Calu3 (cell line): ENCODE data around the gene MBNL3. TPM values are rescaled to one million over a fixed set of nuclear protein-coding genes. Genes with fewer than 3 reads are reported as not detected.

ENCODE experiments used
- BruUV-seq: library from RNA; stranded (reverse); fragments of 400-500 nt; replicated peaks from 2 replicates; lab custom pipeline; 2021; lab: Mats Ljungman, UMichigan
- CTCF ChIA-PET: fragments of 300-600 bp; sonication (Branson Sonifier 250); formaldehyde crosslinking; loops from one replicate; lab custom pipeline; 2022; ENCODE audit warnings: antibody characterized with exemption; lab: Charles Lee
- DNase-seq: peaks from one replicate; pipeline ENCODE4 v3.0.0; 2022
- H3K27ac Mint-ChIP-seq: one replicate; pipeline ENCODE4 v1.8.0; 2022; ENCODE audit warnings: mixed read lengths; ENCODE audit not compliant: unreplicated experiment
- H3K27me3 Mint-ChIP-seq: one replicate; pipeline ENCODE4 v1.8.0; 2022; ENCODE audit warnings: mixed read lengths; ENCODE audit not compliant: unreplicated experiment
- H3K36me3 Mint-ChIP-seq: one replicate; pipeline ENCODE4 v1.8.0; 2022; ENCODE audit warnings: mild to moderate bottlenecking, moderate library complexity, mixed read lengths; ENCODE audit not compliant: insufficient read depth, unreplicated experiment
- H3K4me1 Mint-ChIP-seq: one replicate; pipeline ENCODE4 v1.8.0; 2022; ENCODE audit warnings: mild to moderate bottlenecking, low read depth, mixed read lengths; ENCODE audit not compliant: unreplicated experiment
- H3K4me3 Mint-ChIP-seq: one replicate; pipeline ENCODE4 v1.8.0; 2022; ENCODE audit warnings: mild to moderate bottlenecking, low read depth, moderate library complexity, mixed read lengths; ENCODE audit not compliant: unreplicated experiment
- H3K9me3 Mint-ChIP-seq: one replicate; pipeline ENCODE4 v1.8.0; 2022; ENCODE audit warnings: low read depth, mixed read lengths; ENCODE audit not compliant: unreplicated experiment
- intact Hi-C: fragments of 100-400 bp; cut with micrococcal nuclease; formaldehyde crosslinking; loops from one replicate; pipeline ENCODE4 v1.10.0; 2022; ENCODE audit not compliant: unreplicated experiment
- total RNA-seq: library from RNA; stranded (reverse); gene quantifications from 2 replicates; pipeline ENCODE4 v1.2.3, GENCODE V29; 2022
- TF ChIP-seq, protein P1 (sequence below): fragments of 200-600 bp; IDR thresholded peaks from one replicate; pipeline ENCODE4 v1.8.0; 2022; ENCODE audit warnings: antibody characterized with exemption; ENCODE audit not compliant: unreplicated experiment

MBNL3 gene
- total RNA-seq, 1 experiment from 2014 or later: 18.9 TPM

GRCh38 chrX:132400706-132401105 lies 88.1 kb downstream of the MBNL3 start:
- H3K36me3 Mint-ChIP-seq: no peaks in the 10 kb centered on the region
- intact Hi-C loops: no loop called here
- H3K9me3 Mint-ChIP-seq: no peaks in the 10 kb centered on the region
- TF ChIP-seq, protein P1, sequence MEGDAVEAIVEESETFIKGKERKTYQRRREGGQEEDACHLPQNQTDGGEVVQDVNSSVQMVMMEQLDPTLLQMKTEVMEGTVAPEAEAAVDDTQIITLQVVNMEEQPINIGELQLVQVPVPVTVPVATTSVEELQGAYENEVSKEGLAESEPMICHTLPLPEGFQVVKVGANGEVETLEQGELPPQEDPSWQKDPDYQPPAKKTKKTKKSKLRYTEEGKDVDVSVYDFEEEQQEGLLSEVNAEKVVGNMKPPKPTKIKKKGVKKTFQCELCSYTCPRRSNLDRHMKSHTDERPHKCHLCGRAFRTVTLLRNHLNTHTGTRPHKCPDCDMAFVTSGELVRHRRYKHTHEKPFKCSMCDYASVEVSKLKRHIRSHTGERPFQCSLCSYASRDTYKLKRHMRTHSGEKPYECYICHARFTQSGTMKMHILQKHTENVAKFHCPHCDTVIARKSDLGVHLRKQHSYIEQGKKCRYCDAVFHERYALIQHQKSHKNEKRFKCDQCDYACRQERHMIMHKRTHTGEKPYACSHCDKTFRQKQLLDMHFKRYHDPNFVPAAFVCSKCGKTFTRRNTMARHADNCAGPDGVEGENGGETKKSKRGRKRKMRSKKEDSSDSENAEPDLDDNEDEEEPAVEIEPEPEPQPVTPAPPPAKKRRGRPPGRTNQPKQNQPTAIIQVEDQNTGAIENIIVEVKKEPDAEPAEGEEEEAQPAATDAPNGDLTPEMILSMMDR: no peak
- CTCF ChIA-PET: interaction anchor here (0.7 kb wide), 1 partner anchor 231 kb away, joined by 3 read pairs; no protein-coding TSS in a partner anchor
- no peaks in the 10 kb centered on the region for H3K4me1 Mint-ChIP-seq
- BruUV-seq: no TSS peak
- H3K27ac Mint-ChIP-seq: no peak overlapping the region
- no peak overlapping the region for H3K4me3 Mint-ChIP-seq
- DNase-seq: no peak
- no peaks in the 10 kb centered on the region for H3K27me3 Mint-ChIP-seq

DNA sequence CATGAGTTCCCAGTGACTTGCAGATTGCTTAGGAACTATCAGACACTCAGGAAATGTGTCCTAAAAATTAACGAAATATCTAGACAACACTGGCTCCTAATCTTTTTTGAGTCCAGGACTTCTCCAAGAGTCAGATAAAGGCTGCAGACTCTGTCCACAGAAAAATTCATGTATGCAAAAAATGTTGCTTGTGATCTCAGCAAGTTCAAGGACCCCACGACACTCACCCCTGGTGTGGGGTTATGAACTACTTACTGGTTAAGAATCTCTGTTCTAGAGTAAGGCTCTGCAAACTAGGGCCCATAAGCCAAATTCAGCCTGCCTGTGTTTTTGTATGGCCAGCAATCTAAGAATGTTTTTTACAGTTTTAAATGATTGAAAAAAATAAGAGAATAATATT lies 93.2 kb downstream of the MBNL3 start:
- intact Hi-C loops: no loop called here
- Mint-ChIP-seq H3K4me3 (no peak overlapping the region), H3K36me3 (no peaks in the 10 kb centered on the region), H3K27ac (no peak overlapping the region), H3K4me1 (no peaks in the 10 kb centered on the region), H3K9me3 (no peaks in the 10 kb centered on the region), H3K27me3 (no peaks in the 10 kb centered on the region)
- TF ChIP-seq, protein P1: no peak
- no TSS peak for BruUV-seq
- no peak for DNase-seq
- CTCF ChIA-PET: no interaction called here

DNA sequence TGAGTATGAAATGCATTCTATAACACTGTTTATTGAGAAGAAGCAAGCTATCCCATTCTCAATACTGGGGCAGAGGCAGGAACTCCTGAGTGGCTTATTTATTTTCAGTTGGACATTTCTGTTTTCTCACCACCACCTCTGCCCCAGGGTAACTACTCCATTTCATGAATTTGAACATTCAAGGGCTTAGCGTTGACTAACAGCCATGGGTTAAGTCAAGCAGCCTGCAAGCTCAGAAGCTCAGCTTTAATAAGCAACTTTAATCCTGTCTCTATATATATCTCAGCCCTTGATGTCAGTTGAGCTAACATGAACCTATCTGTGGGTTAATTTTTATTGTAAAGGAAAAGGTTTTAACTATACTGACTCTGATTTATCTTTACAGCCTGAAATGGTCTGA lies 93.8 kb downstream of the MBNL3 start:
- Mint-ChIP-seq H3K4me1 (no peaks in the 10 kb centered on the region), H3K27me3 (no peaks in the 10 kb centered on the region), H3K9me3 (no peaks in the 10 kb centered on the region), H3K36me3 (no peaks in the 10 kb centered on the region), H3K27ac (no peak overlapping the region), H3K4me3 (no peak overlapping the region)
- no peak for DNase-seq
- no TSS peak for BruUV-seq
- CTCF ChIA-PET: no interaction called here
- intact Hi-C loops: no loop called here
- TF ChIP-seq, protein P1: no peak

DNA sequence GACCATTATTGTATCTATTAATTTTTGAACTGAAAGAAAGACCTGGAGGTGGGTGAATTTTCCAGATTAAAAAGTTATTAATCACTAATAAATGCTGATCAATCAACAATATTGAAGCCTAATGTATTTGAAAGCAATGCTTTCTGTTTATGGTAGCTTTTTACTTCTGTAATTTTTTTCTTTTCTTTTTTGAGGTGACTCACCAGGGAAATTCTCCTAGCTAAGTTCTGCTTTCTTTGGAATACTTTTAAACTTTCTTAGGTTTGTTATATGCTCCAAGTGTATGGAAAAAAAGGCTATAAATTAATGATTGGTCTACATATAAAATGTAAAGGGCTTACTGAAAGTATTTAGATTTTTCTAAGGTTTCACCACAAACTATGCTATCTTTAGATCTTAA lies 94.2 kb downstream of the MBNL3 start:
- H3K36me3 Mint-ChIP-seq: no peaks in the 10 kb centered on the region
- no peak for DNase-seq
- BruUV-seq: no TSS peak
- CTCF ChIA-PET: no interaction called here
- H3K4me1 Mint-ChIP-seq: no peaks in the 10 kb centered on the region
- no peak overlapping the region for H3K4me3 Mint-ChIP-seq
- H3K27me3 Mint-ChIP-seq: no peaks in the 10 kb centered on the region
- intact Hi-C loops: no loop called here
- no peak overlapping the region for H3K27ac Mint-ChIP-seq
- H3K9me3 Mint-ChIP-seq: no peaks in the 10 kb centered on the region
- TF ChIP-seq, protein P1: no peak
